Activated naive CD4-positive, alpha-beta T cell treated with anti-CD3 and anti-CD28 coated beads, Interleukin-2, amount 50 U/mL, for 72 hours (primary cell): ENCODE results near the gene FBXO11. TPM values are rescaled to one million over a fixed set of nuclear protein-coding genes. Genes with fewer than 3 reads are reported as not detected.

Experiments
- ATAC-seq, 2 donors: fragments of 150-1000 bp; cut with Tn5 transposase; 2 replicates each; pipeline ENCODE4 v1.10.0; 2021; ENCODE audit warnings: mild to moderate bottlenecking in 2 of 2, moderate library complexity in 2 of 2
- DNase-seq, 2 donors: peaks; one replicate each; pipeline ENCODE4 v3.0.0; 2021 to 2022; ENCODE audit warnings: low spot score in 2 of 2
- H3K27ac Mint-ChIP-seq, 2 donors: one replicate each; pipeline ENCODE4 v1.8.0; 2022; ENCODE audit warnings: mild to moderate bottlenecking in 2 of 2, mixed read lengths in 2 of 2
- H3K36me3 Mint-ChIP-seq, 2 donors: one replicate each; pipeline ENCODE4 v1.8.0; 2022; ENCODE audit warnings: mixed read lengths in 2 of 2
- H3K9me3 Mint-ChIP-seq, 2 donors: one replicate each; pipeline ENCODE4 v1.8.0; 2022; ENCODE audit warnings: mixed read lengths in 2 of 2
- total RNA-seq, 2 donors: library from RNA; stranded (reverse); gene quantifications; one replicate each; pipeline ENCODE4 v1.2.3, GENCODE V29; 2022

FBXO11 gene
- total RNA-seq, 2 donors from 2014 or later, result 42.2 to 54.2 TPM

DNA sequence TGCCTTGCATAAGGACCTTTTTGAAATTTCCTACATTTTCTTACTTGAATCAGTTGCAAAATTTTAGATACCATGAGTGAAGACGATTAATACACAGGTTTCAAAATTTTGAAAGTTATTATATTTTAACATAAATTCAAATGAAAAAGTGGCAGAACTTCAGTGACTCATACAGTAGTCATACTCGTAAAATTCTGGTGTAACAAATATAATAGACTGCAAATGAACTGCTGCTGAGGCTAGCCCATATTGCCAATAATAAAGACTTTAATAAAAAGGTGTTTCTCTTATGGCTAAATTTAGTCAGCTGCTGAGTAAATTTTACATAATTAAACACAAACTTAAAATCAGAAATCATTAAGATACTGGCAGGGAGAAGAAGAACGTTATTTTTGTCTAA, 86.5 kb downstream of the FBXO11 start:
- no peak for ATAC-seq
- Mint-ChIP-seq H3K9me3 (no peaks in the 10 kb centered on the region), H3K27ac (no peak overlapping the region), H3K36me3 (peaks cover 0 to 13% of the 10 kb centered on the region in 2 donors)
- no peak for DNase-seq

- Mint-ChIP-seq H3K27ac (no peak overlapping the region), H3K9me3 (no peaks in the 10 kb centered on the region), H3K36me3 (peaks cover 0 to 16% of the 10 kb centered on the region in 2 donors)
- no peak for ATAC-seq
- DNase-seq, result no peak
Observed at GRCh38 chr2:47818777-47819176, 87.5 kb downstream of the FBXO11 start.

DNA sequence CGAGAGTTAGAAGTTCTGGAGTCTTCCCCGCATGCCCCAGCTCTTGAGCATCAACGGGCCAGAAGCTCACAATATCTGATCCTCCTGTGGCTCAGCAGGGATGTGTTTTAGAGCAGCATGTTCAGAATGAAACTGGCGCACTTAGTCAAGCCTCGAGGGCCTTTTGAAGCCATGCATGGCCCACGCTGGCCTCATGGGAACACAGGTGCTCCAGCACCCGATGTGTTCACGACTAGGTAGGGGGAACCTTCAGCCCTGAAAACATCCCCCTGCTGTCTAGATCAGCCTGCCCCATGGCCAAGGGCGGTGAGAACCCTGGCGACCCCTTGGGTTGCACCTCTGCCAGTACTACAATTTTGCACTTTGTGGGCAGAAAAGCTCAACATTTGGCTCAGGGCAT, 90.5 kb downstream of the FBXO11 start:
- no peak for DNase-seq
- ATAC-seq, result peak in 1 of 2 donors; percentile 18
- Mint-ChIP-seq H3K9me3 (no peaks in the 10 kb centered on the region), H3K27ac (no peak overlapping the region), H3K36me3 (peaks cover 0 to 26% of the 10 kb centered on the region in 2 donors)

DNA sequence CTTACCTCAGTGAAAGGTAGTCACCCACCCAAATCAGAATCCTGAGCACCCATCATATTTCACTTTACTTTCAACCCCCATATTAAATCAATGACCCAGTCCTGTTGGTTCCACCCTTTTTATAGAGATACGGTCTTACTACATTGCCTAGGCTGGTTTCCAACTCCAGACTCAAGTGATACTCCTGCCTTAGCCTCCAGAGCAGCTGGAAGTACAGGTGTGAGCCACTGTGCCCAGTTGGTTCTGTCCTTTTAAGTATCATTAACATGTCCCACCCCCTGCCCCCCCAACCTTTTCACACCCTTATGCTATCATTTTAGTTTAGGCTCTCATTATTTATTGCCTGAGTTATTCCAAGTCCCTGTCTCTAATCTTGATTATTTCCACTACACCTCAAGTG, 94.6 kb downstream of the FBXO11 start:
- Mint-ChIP-seq H3K36me3 (peaks cover 0 to 13% of the 10 kb centered on the region in 2 donors), H3K27ac (peak overlapping the region; percentile 80 to 83), H3K9me3 (no peaks in the 10 kb centered on the region)
- no peak for DNase-seq
- no peak for ATAC-seq

DNA sequence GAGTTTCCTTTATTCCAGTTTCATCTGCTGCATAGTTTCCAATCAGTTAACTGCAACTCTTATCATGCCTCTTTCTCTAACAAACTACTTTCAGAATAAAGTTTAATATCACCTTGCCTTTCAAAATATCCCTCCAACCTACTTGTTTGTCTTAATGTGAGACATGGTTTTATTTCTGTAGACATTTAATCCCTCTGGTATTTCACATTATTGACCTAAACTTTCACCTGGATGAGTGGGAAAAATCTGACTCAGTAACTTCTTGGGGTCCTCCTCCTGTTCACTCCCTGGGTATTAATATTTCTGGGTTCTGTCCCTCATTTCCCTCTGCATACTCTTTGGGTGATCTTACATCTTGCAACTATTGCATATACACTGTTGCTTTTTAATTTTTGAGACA, 95.4 kb downstream of the FBXO11 start:
- DNase-seq (no peak), ATAC-seq (no peak)
- Mint-ChIP-seq H3K9me3 (no peaks in the 10 kb centered on the region), H3K36me3 (peaks cover 5 to 21% of the 10 kb centered on the region in 2 donors), H3K27ac (peak overlapping the region; percentile 81 to 83)

GRCh38 chr2:47809903-47810302, 96.4 kb downstream of the FBXO11 start:
- ATAC-seq (no peak), DNase-seq (no peak)
- H3K27ac Mint-ChIP-seq, result no peak overlapping the region
- peaks cover 6 to 24% of the 10 kb centered on the region in 2 donors for H3K36me3 Mint-ChIP-seq
- H3K9me3 Mint-ChIP-seq, result no peaks in the 10 kb centered on the region

GRCh38 chr2:47808614-47809013, 97.7 kb downstream of the FBXO11 start:
- Mint-ChIP-seq H3K9me3 (no peaks in the 10 kb centered on the region), H3K36me3 (peaks cover 6 to 29% of the 10 kb centered on the region in 2 donors), H3K27ac (peak overlapping the region; percentile 22 to 91)
- DNase-seq (no peak), ATAC-seq (peak in 1 of 2 donors; percentile 54)

- no peak overlapping the region for H3K27ac Mint-ChIP-seq
- no peak for ATAC-seq
- H3K36me3 Mint-ChIP-seq, result peaks cover 18 to 46% of the 10 kb centered on the region in 2 donors
- peaks cover 0 to 8% of the 10 kb centered on the region in 2 donors for H3K9me3 Mint-ChIP-seq
- DNase-seq, result no peak
Observed at GRCh38 chr2:47805850-47806249, 100.4 kb downstream of the FBXO11 start.

- DNase-seq (no peak), ATAC-seq (peak; percentile 39 to 42)
- H3K9me3 Mint-ChIP-seq, result peaks cover 0 to 8% of the 10 kb centered on the region in 2 donors
- H3K36me3 Mint-ChIP-seq, result peaks cover 37 to 67% of the 10 kb centered on the region in 2 donors
- peak overlapping the region in 1 of 2 donors; percentile 91 for H3K27ac Mint-ChIP-seq
Observed at GRCh38 chr2:47803770-47804169, 102.5 kb downstream of the FBXO11 start.

DNA sequence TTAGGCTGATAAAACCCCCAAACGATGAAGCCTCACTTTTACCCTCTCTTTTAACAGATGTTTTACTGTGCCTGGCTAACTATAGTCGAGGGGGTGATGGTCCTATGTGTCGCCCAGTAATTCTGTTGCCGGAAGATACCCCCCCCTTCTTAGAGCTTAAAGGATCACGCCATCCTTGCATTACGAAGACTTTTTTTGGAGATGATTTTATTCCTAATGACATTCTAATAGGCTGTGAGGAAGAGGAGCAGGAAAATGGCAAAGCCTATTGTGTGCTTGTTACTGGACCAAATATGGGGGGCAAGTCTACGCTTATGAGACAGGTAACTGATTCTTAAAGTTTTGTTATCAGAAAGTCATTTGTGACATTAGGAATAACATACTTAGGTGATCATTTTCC, 102.9 kb downstream of the FBXO11 start:
- peak overlapping the region in 1 of 2 donors; percentile 25 for H3K27ac Mint-ChIP-seq

DNA sequence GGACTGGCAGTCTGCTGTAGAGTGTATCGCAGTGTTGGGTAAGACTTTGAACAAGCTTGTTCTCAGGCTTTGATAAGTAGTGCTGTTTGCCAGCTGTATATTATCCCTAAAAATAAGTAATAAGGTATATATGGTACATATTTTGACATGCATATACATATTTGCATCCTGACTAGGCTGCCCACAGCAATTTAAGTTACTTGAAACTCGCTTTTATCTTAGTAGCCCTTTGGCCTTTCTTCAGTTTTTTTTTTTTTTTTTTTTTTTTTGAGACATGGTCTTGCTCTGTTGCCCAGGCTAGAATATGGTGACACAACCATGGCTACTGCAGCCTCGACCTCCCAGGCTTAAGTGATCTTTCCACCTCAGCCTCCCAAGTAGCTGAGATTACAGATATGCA, 105.2 kb downstream of the FBXO11 start:
- Mint-ChIP-seq H3K36me3 (peaks cover 53 to 88% of the 10 kb centered on the region in 2 donors), H3K27ac (peak overlapping the region in 1 of 2 donors; percentile 50), H3K9me3 (peaks cover 0 to 8% of the 10 kb centered on the region in 2 donors)
- ATAC-seq, result no peak
- no peak for DNase-seq

More for the DNA sequence above, 102.9 kb downstream of the FBXO11 start:
- Mint-ChIP-seq H3K36me3 (peaks cover 41 to 71% of the 10 kb centered on the region in 2 donors), H3K9me3 (peaks cover 0 to 8% of the 10 kb centered on the region in 2 donors)
- ATAC-seq (no peak), DNase-seq (no peak)

- Mint-ChIP-seq H3K9me3 (peaks cover 0 to 8% of the 10 kb centered on the region in 2 donors), H3K27ac (peak overlapping the region in 1 of 2 donors; percentile 92), H3K36me3 (peaks cover 55 to 93% of the 10 kb centered on the region in 2 donors)
- ATAC-seq (no peak), DNase-seq (no peak)
Observed at GRCh38 chr2:47799031-47799609, 107.2 kb downstream of the FBXO11 start.

DNA sequence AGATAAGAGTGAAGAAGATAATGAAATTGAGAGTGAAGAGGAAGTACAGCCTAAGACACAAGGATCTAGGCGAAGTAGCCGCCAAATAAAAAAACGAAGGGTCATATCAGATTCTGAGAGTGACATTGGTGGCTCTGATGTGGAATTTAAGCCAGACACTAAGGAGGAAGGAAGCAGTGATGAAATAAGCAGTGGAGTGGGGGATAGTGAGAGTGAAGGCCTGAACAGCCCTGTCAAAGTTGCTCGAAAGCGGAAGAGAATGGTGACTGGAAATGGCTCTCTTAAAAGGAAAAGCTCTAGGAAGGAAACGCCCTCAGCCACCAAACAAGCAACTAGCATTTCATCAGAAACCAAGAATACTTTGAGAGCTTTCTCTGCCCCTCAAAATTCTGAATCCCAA, 107.7 kb downstream of the FBXO11 start:
- peaks cover 0 to 8% of the 10 kb centered on the region in 2 donors for H3K9me3 Mint-ChIP-seq
- peak overlapping the region in 1 of 2 donors; percentile 62 for H3K27ac Mint-ChIP-seq
- DNase-seq (no peak), ATAC-seq (no peak)
- H3K36me3 Mint-ChIP-seq, result peaks cover 55 to 88% of the 10 kb centered on the region in 2 donors

DNA sequence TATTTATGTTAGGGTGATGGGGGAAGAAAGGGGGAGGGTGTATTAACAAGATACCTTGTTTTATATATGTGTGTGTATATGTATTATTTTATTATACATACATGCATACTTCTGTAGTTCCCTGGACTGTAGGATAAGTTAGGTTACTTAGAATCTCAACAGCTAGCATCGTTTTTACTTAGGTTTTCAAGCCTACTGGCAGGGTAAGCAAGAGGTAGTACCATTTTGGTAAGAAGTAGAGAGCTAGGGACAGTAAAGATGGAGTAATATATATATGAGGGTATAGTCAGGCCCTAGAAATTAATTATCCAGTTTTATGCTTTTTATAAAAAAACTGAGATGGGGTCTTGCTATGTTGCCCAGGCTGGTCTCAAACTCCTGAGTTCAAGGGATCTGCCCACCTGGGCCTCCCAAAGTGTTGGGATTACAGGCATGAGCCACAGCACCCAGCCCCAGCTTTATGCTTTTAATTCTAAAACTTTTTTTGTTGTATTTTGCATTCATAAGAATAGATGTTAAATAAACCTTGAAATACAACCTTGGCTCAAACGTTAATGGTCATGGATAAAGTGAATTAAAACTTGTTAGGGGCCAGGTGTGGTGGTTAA, 110.1 kb downstream of the FBXO11 start:
- no peak for ATAC-seq
- Mint-ChIP-seq H3K36me3 (peaks cover 44 to 68% of the 10 kb centered on the region in 2 donors), H3K27ac (peak overlapping the region in 1 of 2 donors; percentile 86), H3K9me3 (no peaks in the 10 kb centered on the region)
- DNase-seq, result no peak

- ATAC-seq (no peak), DNase-seq (no peak)
- peak overlapping the region; percentile 11 to 61 for H3K27ac Mint-ChIP-seq
- H3K9me3 Mint-ChIP-seq, result no peaks in the 10 kb centered on the region
- H3K36me3 Mint-ChIP-seq, result peaks cover 6 to 16% of the 10 kb centered on the region in 2 donors
Observed at GRCh38 chr2:47785986-47786385, 120.3 kb downstream of the FBXO11 start.

DNA sequence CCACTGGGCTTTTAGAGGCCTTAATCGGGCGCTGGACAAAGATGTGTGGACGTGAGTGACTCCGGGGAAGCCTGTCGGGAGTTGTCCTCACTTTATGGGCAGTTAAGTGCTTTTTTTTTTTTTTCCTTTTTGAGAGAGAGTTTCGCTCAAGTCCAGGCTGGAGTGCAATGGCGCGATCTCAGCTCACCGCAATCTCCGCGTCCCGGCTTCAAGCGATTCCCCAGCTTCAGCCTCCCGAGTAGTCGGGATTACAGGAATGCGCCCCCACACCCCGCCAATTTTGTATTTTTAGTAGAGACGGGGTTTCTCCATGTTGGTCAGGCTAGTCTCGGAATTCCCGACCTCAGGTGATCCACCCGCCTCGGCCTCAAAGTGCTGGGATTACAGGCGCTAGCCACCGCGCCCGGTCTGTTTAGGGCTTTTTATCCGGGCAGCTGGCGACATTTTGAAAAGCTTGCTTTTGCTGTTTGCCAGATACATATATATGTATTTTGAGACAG, 121.9 kb downstream of the FBXO11 start:
- peaks cover 6 to 12% of the 10 kb centered on the region in 2 donors for H3K36me3 Mint-ChIP-seq
- ATAC-seq, result no peak
- no peaks in the 10 kb centered on the region for H3K9me3 Mint-ChIP-seq
- H3K27ac Mint-ChIP-seq, result peak overlapping the region; percentile 55 to 74
- DNase-seq, result no peak

GRCh38 chr2:47783486-47784351, 122.6 kb downstream of the FBXO11 start:
- ATAC-seq (peak; percentile 35 to 39), DNase-seq (peak; percentile 61 to 62)
- Mint-ChIP-seq H3K36me3 (peaks cover 6 to 12% of the 10 kb centered on the region in 2 donors), H3K27ac (peak overlapping the region; percentile 74 to 94), H3K9me3 (no peaks in the 10 kb centered on the region)
